Hepatocyte (in vitro differentiated cells): ENCODE data around the gene KBTBD6.

Experiments
- EZH2 ChIP-seq: fragments of 200-600 bp; sonication (generic); IDR thresholded peaks from 2 replicates; pipeline ENCODE4 v1.6.1; 2016; ENCODE audit warnings: antibody characterized with exemption, mild to moderate bottlenecking, borderline replicate concordance
- EZH2phosphoT487 ChIP-seq: fragments of 200-600 bp; sonication (generic); IDR thresholded peaks from one replicate; pipeline ENCODE4 v1.6.1; 2018; ENCODE audit warnings: antibody characterized with exemption, mild to moderate bottlenecking, low read depth, moderate library complexity; ENCODE audit not compliant: unreplicated experiment, severe bottlenecking
- TF ChIP-seq, protein P1 (sequence below): fragments of 200-600 bp; sonication (generic); IDR thresholded peaks from 2 replicates; pipeline ENCODE4 v1.5.1; 2016; ENCODE audit warnings: antibody characterized with exemption, mild to moderate bottlenecking; ENCODE audit not compliant: poor library complexity

DNA sequence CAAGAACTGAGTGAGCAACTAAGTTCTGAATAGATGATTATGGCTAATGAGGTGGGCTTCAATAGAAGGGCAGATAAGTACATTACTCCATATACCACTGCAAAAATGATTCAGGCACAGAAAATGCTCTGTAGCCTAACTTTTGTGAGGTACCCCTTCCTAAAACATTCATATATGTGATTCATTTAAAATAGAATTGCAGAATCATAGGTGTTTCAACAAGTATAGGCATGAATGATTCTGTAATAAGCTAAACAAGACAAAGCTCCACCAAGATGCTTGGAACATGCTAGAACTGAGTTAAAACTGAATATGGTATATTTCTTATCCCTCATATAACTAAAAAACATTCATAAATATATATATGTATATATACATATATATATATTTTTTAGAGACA lies 49.6 kb upstream of the KBTBD6 start:
- TF ChIP-seq, protein P1, sequence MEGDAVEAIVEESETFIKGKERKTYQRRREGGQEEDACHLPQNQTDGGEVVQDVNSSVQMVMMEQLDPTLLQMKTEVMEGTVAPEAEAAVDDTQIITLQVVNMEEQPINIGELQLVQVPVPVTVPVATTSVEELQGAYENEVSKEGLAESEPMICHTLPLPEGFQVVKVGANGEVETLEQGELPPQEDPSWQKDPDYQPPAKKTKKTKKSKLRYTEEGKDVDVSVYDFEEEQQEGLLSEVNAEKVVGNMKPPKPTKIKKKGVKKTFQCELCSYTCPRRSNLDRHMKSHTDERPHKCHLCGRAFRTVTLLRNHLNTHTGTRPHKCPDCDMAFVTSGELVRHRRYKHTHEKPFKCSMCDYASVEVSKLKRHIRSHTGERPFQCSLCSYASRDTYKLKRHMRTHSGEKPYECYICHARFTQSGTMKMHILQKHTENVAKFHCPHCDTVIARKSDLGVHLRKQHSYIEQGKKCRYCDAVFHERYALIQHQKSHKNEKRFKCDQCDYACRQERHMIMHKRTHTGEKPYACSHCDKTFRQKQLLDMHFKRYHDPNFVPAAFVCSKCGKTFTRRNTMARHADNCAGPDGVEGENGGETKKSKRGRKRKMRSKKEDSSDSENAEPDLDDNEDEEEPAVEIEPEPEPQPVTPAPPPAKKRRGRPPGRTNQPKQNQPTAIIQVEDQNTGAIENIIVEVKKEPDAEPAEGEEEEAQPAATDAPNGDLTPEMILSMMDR: no peak
- TF ChIP-seq EZH2phosphoT487: no peak
- TF ChIP-seq EZH2: no peak
